GM12872 (cell line): ENCODE data around the gene ZNF599.

Source experiments
- TF ChIP-seq, protein P1 (sequence below): IDR thresholded peaks from 3 replicates; pipeline ENCODE4 v1.5.1; 2011; ENCODE audit warnings: low read depth, mild to moderate bottlenecking, low read length, moderate library complexity; ENCODE audit not compliant: insufficient read depth

The ZNF599 gene

DNA sequence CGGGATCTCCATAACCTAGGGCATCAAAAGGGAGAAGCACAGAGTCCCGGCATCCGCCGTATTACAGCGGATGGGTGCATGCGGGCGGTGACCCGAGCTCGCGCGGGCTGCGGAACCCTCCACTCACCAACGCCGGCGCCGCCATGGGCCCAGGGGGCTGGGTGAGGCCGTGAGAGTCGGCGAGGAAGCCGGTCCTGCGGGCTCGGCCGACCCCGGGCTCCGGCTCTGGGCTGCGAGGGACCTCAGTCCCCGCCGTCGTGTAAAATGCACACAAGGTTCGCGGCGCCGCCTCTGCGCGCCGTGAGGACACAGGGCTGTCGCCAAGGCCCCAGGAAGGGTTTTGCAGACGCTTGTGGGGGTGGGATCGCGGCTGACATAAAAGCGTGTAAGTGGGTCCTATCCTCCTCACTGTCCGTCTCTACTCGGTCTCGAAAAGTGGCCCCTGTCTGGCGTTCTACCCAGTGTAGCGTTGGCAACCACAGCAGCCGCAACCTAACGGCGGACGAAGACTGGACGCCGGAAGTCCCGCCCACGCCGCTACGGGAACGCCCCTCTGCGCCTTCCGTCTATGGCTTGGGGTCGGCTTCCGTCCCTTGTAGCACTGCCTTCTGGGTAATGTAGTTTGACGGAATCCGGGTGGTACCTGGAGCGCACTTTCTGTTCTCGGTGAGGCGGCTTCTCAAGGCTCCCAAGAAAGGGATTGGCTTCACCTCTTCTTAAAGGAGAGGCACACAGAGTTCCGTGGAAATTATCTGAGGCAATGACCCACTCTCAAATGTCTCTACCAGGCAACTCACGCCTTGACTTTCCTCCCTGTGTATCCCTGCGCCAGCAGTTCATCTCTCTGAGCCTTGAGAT is at the start of gene ZNF599:
Gene ZNF599, minus strand, starts transcription at position 519 of the 858 bp plus-strand sequence. Its CDS starts 374 bp downstream, at position 145.
- TF ChIP-seq, protein P1, sequence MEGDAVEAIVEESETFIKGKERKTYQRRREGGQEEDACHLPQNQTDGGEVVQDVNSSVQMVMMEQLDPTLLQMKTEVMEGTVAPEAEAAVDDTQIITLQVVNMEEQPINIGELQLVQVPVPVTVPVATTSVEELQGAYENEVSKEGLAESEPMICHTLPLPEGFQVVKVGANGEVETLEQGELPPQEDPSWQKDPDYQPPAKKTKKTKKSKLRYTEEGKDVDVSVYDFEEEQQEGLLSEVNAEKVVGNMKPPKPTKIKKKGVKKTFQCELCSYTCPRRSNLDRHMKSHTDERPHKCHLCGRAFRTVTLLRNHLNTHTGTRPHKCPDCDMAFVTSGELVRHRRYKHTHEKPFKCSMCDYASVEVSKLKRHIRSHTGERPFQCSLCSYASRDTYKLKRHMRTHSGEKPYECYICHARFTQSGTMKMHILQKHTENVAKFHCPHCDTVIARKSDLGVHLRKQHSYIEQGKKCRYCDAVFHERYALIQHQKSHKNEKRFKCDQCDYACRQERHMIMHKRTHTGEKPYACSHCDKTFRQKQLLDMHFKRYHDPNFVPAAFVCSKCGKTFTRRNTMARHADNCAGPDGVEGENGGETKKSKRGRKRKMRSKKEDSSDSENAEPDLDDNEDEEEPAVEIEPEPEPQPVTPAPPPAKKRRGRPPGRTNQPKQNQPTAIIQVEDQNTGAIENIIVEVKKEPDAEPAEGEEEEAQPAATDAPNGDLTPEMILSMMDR: no peak

DNA sequence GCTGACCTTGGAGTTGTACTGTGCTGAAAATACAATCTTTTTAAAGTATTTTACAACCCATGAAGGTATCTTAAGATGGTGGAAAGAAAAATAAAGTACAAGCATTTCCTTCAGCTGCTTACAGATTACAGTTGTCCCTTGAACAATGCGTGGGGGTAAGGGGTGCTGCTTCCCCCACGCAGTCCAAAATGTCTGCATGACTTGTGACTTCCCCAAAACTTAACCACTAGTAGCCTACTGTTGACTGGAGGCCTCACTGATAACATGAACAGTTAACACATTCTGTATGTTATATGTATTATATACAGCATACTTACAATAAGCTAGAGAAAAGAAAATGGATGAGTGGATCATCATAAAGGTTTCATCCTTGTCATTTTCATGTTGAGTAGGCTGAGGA is 45.3 kb upstream of the ZNF599 start:
- TF ChIP-seq, protein P1: no peak

DNA sequence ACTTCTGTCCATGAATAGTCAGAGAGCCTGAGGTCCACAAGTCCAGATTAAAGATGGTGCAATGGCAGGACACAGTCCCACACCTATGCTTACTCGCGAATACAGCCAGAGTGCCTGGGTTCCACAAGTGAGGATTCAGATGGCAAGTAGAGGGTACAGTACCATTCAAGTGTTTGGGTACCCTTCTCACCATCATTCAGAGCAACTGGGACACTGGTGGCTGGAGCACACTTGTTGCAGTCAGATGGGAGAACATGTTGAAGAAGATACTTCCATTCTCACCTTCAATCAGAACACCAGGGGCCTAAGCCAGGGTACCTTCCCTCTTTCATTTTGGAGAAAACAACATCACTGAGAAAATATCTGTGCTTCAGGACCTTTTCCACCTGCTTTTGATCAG is 43.7 kb upstream of the ZNF599 start:
- TF ChIP-seq, protein P1: no peak

DNA sequence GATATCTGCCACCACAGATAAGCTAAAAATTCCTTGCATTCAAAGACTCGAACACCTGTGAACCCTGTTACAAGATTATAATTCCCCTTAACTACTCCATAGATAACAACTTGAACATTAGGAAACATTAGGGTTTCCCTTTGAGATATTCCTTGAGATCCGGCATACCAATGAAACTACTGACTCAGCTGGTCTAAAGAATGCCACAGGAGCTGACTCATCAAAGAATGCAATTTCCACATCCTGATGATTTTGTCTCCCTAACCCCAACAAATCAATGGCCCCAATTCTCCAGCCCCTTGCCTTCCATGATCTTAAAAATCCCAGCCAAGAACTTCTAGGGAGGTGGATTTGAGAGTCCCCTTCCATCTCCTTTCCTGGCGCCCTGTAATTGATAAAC is 35.6 kb upstream of the ZNF599 start:
- TF ChIP-seq, protein P1: no peak

DNA sequence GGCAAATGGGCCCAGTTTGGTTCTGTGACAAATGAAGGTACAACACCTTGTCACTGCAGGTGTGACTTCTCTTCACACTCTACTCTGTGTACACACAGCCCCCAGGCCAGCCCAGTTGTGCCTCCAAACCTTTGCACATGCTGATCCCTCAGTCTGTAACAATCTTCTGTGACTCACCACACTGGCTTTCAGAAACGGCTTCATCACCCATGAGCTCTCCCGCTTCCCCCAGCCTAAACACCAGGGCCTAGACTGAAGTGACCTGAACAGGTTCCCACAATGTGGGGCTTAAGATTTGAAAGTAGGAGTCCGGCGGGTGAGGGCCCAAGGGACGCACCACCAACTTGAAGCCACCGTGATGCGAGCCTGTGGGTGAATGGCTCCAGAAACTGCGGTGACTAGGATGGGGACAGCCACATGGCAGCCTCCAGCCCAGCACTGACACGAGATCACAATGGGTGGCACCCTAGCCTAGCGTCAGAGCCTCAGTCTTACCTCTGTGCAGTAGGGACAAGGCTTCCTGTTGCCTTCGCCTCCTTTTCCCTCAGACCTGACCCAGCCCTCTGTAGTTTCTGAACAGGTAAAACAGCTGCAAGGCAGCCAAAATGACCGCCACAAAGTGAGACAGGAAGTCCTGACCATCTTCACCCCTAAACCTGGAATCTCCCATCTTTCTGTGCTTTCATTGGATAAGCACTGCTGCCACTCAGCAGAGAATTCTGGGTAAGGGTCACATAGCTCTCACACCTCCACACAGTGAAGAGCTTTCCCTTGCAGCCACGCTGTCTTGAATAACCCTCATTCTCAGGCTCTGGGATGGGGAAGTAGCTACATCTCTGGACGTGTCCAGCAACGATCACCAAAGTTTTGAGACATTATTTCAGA is 34.2 kb upstream of the ZNF599 start:
- TF ChIP-seq, protein P1: no peak

DNA sequence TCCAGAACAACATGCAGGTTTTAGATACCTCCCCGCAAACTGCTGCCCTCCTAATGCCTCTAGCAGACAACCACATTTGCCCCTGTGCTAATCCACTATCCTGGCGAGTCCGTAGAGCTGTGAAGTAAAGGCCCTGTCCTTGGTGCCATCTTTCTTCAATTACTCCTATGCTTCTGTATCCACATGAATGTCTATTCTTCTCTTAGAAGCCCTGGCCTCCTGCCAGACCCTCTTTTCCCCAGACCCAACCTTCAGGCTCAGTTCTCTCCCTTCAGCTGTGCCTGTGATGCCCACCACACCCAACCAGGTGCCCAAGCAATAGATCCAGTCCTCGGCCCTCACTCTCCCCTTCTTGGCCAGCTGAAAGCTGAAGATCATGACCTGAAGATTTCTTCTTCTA is 31.1 kb upstream of the ZNF599 start:
- TF ChIP-seq, protein P1: no peak
